ENCODE data around the gene PCIF1.

DNA sequence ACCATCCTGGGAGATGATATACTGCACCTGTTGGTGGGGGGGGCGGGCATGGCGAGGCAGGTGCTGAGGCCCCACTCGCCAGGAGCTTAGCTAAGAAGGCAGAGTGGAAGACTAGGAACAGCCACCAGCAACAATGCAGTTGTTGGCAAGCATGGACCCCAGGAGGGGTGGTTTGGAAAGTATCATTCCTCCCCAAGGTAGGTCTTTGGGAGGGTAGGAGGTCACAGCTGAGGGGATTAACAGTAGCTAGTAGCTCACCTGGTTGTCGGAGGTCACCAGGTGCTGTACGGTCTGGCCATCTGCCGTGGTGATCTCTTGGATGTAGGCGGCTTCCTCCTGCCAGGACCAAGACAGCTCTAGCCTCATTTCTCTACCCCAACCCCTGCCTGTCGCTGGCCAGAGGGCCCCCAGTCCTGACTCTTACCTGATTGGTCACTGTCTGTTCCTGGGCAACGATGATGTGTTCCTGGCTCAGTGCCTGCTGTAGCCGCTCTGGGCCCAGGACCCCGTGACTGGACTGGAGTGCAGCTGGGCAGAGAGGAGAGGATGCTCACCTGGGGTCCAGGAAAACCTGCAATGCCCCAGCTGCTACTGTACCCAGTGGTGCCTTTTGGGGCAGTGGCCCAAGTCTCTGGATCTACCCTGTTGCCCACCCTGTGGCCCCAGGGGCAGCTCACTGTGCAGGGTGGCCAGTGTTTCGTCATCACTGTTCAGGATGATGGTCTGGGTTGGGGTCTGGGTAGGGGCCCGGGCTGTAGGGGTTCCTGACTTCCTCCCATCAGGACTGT, 15.3 kb downstream of the PCIF1 start:
- no peak for TF ChIP-seq EZH2 (IDR thresholded peaks at IDR 0.05)
- TF ChIP-seq CTCF (IDR thresholded peaks at IDR 0.05) = no peak
- TF ChIP-seq EZH2phosphoT487 (IDR thresholded peaks at IDR 0.05) = no peak
